Mesothelial cell of epicardium (in vitro differentiated cells): ENCODE data around the gene CIPC. TPM values are rescaled to one million over a fixed set of nuclear protein-coding genes. Genes with fewer than 3 reads are reported as not detected.
A peak's percentile ranks its signal among the peaks of the same experiment; 100 is the strongest.

Experiments used
- DNase-seq, 2 experiments: peaks; one replicate each; pipeline ENCODE4 v3.0.0; 2021; ENCODE audit warnings: low spot score in 2 of 2; ENCODE audit not compliant: unreplicated experiment in 2 of 2
- H3K27ac Mint-ChIP-seq: 2 replicates; pipeline ENCODE4 v1.8.0; 2021; ENCODE audit warnings: mixed read lengths
- H3K27me3 Mint-ChIP-seq: 2 replicates; pipeline ENCODE4 v1.8.0; 2021; ENCODE audit warnings: low read depth, mixed read lengths
- H3K36me3 Mint-ChIP-seq: 2 replicates; pipeline ENCODE4 v1.8.0; 2021; ENCODE audit warnings: mixed read lengths
- H3K4me1 Mint-ChIP-seq: 2 replicates; pipeline ENCODE4 v1.8.0; 2021; ENCODE audit warnings: mixed read lengths
- H3K4me3 Mint-ChIP-seq: 2 replicates; pipeline ENCODE4 v1.8.0; 2021; ENCODE audit warnings: mild to moderate bottlenecking, moderate library complexity, mixed read lengths
- H3K9me3 Mint-ChIP-seq: 2 replicates; pipeline ENCODE4 v1.8.0; 2021; ENCODE audit warnings: mixed read lengths
- total RNA-seq: library from RNA; stranded (reverse); gene quantifications from 3 replicates; pipeline ENCODE4 v1.2.1, GENCODE V29; 2021
- TF ChIP-seq, protein P1 (sequence below): fragments of 200-600 bp; sonication (generic); IDR thresholded peaks from one replicate; pipeline ENCODE4 v1.5.0; 2021; ENCODE audit warnings: antibody characterized with exemption; ENCODE audit not compliant: unreplicated experiment

Gene CIPC
- total RNA-seq, 1 donor from 2014 or later, result 22.9 TPM

DNA sequence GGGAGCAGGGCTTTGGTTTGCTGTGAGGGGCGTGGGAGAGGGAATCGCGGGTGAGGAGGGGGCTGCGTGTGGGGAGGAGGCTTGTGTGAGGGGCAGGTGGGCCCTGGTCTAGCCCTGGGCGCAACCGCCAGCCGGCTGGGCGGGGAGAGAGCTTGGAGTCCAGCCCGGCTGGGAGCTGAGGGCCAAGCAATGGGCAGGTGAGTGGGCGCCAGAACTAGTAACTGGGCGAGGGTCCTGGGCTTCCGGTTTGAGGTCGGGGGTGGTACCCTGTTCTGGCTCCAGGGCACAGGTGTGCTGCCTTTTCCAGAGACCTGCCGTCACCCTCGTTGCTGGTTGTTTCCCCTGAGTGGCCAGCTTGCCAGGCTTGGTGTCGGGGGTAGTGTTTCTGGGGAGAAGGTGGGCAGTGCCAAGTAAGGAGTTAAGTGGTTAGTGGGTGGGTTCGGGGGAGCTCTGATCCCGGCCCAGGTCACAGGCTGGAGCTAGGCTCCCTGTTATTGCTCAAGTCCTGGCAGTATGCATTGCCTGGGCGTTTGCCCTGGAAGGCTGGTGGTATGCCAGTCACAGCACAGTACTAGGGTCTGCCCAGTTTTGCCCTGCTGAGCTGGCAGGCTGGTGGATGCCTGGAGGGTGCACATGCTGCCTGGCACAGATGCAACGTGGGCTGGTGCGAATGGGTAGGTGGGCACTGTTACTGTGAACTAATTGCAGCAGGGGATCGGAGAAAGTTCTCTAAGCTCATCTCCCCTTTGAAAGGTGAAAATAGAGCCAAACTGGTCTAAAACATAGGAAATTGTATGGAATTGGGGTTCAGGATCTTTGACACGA lies 683 bp downstream of the CIPC start:
- H3K27ac Mint-ChIP-seq, result peak overlapping the region; percentile 94
- peaks cover 51% of the 10 kb centered on the region for H3K4me1 Mint-ChIP-seq
- H3K4me3 Mint-ChIP-seq, result peak overlapping the region; percentile 96
- TF ChIP-seq, protein P1, sequence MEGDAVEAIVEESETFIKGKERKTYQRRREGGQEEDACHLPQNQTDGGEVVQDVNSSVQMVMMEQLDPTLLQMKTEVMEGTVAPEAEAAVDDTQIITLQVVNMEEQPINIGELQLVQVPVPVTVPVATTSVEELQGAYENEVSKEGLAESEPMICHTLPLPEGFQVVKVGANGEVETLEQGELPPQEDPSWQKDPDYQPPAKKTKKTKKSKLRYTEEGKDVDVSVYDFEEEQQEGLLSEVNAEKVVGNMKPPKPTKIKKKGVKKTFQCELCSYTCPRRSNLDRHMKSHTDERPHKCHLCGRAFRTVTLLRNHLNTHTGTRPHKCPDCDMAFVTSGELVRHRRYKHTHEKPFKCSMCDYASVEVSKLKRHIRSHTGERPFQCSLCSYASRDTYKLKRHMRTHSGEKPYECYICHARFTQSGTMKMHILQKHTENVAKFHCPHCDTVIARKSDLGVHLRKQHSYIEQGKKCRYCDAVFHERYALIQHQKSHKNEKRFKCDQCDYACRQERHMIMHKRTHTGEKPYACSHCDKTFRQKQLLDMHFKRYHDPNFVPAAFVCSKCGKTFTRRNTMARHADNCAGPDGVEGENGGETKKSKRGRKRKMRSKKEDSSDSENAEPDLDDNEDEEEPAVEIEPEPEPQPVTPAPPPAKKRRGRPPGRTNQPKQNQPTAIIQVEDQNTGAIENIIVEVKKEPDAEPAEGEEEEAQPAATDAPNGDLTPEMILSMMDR, result no peak
- no peaks in the 10 kb centered on the region for H3K9me3 Mint-ChIP-seq
- no peaks in the 10 kb centered on the region for H3K36me3 Mint-ChIP-seq
- H3K27me3 Mint-ChIP-seq, result no peaks in the 10 kb centered on the region
- peak; percentile 23 to 60 for DNase-seq

DNA sequence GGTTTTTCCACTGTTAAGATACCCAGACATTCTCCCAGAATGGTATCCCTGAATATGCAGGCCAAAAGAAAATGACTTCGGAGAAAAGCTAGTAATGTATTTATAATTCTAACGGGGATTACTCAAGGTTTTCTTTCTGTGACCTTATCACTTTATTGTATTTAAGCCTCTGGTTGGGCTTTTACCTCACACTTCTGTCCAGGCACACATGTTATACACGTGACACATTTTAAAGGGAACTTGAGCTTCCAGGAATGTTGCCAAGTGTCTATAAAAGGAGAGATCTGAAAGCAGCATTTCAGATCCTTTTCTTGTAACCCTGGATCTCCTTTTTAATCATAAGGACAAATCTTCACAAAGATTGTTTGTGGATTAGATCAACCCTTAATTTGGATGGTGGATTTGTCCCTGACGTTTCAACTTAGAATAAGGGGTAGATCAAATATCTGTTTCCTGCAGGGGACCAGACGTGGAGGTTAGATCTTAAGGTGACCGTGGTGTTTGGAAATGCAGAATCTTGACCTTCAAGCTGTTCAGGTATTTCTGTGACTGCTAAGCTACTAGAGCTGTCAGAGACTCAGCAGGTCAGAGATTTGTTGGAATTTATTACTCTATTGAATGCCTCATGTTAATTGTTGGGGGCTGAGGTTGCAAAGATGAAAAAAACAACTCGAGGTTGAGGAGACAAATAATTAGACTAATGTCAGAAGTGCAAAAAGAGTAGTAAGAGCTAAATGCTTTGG lies 1.5 kb downstream of the CIPC start:
- H3K27ac Mint-ChIP-seq, result peak overlapping the region; percentile 94
- peaks cover 54% of the 10 kb centered on the region for H3K4me1 Mint-ChIP-seq
- no peaks in the 10 kb centered on the region for H3K9me3 Mint-ChIP-seq
- TF ChIP-seq, protein P1, result no peak
- H3K36me3 Mint-ChIP-seq, result no peaks in the 10 kb centered on the region
- H3K4me3 Mint-ChIP-seq, result peak overlapping the region; percentile 96
- no peaks in the 10 kb centered on the region for H3K27me3 Mint-ChIP-seq
- DNase-seq, result no peak

DNA sequence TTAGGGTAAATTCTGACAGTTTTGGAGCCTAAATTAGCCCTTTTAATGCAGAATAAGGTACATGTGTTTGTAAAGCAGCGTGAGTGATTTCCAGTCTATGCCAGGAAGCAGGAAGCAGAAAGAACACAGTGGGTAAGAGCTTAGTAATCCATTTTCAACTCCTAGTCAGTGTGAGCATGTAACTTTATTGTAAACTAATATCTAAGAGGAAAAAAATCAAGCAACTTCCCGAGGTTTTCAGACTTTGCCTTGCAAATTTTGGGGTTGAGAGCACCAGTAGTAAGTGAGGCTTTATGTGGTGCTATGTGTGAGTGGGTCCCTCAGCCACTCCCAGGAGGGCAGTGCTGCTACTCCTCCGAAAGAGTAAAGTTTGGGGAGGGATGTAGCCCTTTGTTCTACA lies 2.9 kb downstream of the CIPC start:
- Mint-ChIP-seq H3K27me3 (no peaks in the 10 kb centered on the region), H3K27ac (peak overlapping the region; percentile 28), H3K9me3 (no peaks in the 10 kb centered on the region), H3K4me3 (no peak overlapping the region), H3K36me3 (no peaks in the 10 kb centered on the region), H3K4me1 (peaks cover 48% of the 10 kb centered on the region)
- no peak for DNase-seq
- TF ChIP-seq, protein P1, result no peak

DNA sequence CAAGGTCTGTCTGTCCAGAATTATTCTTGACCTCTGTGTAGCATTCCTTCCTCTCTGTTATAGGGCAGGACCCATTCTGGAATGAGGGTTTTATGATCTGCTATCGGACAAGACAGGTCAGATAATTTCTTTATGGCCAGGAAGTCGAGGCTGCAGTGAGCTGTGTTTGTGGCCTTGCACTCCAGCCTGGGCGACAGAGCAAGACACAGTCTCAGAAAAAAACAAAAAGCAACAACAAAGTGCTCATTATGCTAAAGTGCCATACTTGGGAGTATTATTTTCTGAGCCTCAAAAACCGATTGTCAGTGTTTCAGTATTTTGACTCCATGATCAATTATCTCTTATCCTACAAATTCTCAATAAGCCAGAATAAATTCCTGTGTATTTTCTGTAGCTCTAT lies 4.1 kb downstream of the CIPC start:
- Mint-ChIP-seq H3K36me3 (peaks cover 7% of the 10 kb centered on the region), H3K4me3 (no peak overlapping the region), H3K4me1 (peaks cover 37% of the 10 kb centered on the region), H3K9me3 (no peaks in the 10 kb centered on the region), H3K27ac (no peak overlapping the region), H3K27me3 (no peaks in the 10 kb centered on the region)
- no peak for DNase-seq
- TF ChIP-seq, protein P1, result no peak

DNA sequence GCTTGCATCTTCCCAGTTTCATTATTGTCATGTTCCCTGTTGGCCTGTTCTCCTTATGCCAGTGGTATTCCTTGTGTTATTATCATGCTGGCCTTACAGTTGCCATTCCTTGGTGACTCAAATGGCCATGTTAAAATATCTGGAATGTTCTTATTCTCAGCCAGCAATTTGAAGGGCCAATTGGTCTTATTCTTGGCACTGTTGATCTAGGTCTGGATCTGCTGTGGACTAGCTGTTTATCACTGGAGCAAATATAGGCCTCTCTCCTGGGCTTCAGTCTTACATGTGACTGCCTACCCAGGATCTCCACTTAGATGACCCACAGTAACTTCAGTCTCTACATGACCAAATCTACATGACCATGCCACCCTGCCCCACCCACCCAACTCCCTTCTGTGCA lies 5.4 kb downstream of the CIPC start:
- H3K36me3 Mint-ChIP-seq, result peaks cover 14% of the 10 kb centered on the region
- no peak overlapping the region for H3K27ac Mint-ChIP-seq
- no peak overlapping the region for H3K4me3 Mint-ChIP-seq
- no peak for DNase-seq
- H3K4me1 Mint-ChIP-seq, result peaks cover 31% of the 10 kb centered on the region
- no peaks in the 10 kb centered on the region for H3K9me3 Mint-ChIP-seq
- H3K27me3 Mint-ChIP-seq, result no peaks in the 10 kb centered on the region
- TF ChIP-seq, protein P1, result no peak
